ENCODE results near the gene MRO.
"Not testable (repeated sequence)": the region's sequence is repeated elsewhere in the genome, so short reads cannot be mapped to it uniquely, and the experiment has no call there.

MRO gene

DNA sequence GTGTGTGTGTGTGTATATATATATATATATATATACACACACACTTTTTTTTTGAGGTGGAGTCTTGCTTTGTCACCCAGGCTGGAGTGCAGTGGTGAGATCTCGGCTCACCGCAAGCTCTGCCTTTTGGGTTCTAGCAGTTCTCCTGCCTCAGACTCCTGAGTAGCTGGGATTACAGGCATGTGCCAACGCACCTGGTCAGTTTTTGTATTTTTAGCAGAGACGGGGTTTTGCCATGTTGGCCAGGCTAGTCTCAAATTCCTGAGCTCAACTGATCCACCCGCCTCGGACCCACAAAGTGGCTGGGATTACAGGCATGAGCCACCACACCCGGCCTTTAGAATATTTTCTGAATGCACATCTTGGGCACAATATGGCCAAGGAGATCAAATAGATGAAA, 13.7 kb upstream of the MRO start:
- not testable (repeated sequence) for DNase-seq

GRCh38 chr18:50832754-50833153, 12.9 kb upstream of the MRO start:
- DNase-seq = no peak

GRCh38 chr18:50830544-50830943, 10.7 kb upstream of the MRO start:
- DNase-seq = no peak

DNA sequence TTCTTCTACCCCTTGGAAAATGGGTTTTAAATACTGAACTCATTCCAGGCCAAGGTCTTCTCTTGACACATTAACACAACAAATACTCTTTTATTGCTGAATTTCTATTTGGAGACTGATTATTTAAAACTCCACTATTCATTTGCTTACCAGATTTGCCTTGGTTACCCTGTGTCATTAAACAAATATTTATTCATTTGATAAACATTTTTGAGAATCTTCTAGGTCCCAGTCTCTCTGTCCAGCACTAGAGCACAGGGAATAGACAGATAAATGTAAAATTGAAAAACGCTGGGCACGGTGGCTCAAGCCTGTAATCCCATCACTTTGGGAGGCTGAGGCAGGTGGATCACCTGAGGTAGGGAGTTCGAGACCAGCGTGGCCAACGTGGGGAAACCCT, 9.8 kb upstream of the MRO start:
- no peak for DNase-seq

GRCh38 chr18:50826027-50826426, 6.2 kb upstream of the MRO start:
- no peak for DNase-seq

- no peak for DNase-seq
Observed at GRCh38 chr18:50825621-50826020, 5.8 kb upstream of the MRO start.

DNA sequence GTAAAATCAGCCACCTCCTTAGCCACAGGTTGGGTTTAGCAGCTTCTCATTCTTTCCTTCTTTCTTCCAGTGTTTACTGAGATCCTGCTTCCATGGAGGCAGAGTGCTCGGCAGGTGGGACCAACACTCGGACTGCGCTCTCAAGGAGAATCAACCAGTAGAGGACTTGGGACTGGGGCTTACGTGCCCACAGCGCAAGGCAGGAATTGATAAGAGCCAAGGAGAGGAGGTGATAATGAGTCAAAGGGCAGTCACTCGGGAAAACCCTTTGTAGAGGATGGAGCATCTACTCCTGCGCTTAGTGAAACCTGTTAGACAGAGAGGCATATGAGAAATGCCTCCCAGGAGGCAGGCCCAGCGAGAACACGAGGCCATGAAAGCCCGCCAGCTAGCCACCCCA, 2.9 kb upstream of the MRO start:
- no peak for DNase-seq

DNA sequence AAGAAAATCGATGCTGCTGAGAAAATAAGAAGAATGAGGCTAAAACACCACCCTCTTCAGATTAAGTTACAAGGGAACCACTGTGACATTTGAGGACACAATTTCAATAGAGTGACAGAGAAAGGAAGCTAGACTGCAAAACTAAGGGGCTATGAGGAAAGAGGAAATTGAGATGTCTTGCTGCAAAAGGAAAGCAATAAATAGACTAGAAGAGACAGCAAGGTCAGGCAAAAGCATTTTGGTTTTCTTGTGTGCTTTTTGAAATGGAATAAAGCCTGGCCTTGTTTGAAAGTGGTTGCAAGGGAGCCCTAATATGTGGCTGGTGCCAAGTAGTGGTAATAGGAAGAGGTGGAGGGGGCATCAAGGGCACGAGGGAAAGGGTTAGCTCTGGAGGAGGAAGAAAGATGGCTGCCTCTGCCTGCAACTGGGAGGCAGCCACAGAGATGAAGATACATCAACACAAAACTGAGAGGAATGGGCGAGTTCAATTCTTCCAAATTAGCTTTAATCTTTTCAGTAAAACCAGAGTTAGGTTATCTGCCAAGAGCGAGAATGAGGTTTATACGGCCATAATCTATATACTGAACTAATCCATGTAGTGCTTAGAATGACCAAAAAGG, 1.2 kb upstream of the MRO start:
- DNase-seq = peak in 1 of 3 experiments; percentile 54

- peak in 2 of 3 experiments; percentile 79 to 88 for DNase-seq
Observed at GRCh38 chr18:50819027-50819727, 639 bp downstream of the MRO start.

DNA sequence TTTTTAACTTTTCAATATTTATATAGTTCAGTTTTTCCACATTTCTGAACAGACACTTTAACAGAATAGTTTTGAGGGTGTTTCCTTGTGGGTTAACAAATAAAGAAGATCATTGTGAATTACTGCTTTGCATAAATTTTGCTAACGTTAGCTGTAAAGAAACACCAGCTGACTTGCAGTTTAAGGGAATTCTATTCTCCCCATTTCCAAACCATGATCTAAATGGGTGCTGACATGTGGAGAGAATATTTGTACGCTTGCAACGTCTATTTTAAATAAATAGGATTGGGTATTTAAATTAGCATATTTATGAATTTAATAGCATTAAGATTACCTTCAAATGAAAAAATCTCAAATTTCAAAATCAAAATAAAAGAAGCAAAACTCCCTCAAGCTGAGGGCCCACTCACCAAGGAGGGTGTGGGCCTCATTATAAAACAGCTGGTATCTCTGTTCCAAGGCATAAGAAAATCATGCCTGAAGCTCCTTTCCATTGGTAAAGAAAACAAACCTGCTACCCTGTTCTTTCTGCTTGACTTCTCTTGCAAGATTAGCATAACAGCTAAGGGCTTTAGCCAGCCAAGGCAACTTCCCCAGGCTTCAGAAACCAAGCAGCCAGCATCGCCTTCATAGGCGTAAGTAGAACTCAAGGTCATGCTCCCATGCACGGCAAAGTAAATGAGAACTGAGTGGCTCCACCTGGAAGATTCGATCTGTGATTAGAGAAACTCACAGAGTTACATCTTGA, 3.2 kb downstream of the MRO start:
- peak in 1 of 3 experiments; percentile 69 for DNase-seq

DNA sequence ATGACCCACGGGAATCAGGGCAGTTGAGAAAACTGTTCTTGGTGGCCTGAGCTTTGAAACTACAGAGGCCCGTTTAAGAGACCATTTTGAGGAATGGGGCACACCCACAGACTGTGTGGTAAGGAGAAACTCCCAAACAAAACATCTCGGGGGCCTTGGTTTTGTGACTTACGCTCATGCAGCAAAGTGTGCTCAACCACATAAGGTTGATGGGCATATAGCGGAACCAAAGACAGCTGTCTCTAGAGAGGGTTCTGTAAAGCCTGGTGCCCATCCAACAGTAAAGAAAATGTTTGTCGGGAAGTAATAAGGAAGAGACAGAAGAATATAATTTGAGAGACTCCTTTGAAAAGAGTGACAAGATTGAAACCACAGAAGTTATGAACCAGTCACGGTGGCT, 5.4 kb downstream of the MRO start:
- peak in 1 of 3 experiments; percentile 8 for DNase-seq

- DNase-seq = peak in 1 of 3 experiments; percentile 61
Observed at GRCh38 chr18:50813353-50813752, 6.5 kb downstream of the MRO start.

GRCh38 chr18:50812834-50813233, 7.0 kb downstream of the MRO start:
- no peak for DNase-seq

DNA sequence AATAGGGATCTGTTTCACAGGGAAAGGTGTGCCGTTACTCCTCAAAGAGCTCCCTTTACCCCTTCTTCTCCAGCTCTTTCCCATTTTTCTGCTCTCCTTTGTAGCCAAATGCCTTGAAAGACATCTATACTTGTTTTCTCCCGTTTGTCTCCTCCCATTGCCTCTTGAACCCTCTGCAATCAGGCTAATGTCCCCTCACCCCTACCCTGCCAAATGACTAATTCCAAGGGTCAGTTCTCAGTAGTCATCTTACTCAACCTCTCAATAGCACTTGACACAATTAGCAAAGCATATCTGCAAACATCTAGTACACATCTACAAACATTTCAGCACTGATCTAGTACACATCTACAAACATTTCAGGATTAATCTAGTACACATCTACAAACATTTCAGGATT, 12.6 kb downstream of the MRO start:
- DNase-seq = no peak

DNA sequence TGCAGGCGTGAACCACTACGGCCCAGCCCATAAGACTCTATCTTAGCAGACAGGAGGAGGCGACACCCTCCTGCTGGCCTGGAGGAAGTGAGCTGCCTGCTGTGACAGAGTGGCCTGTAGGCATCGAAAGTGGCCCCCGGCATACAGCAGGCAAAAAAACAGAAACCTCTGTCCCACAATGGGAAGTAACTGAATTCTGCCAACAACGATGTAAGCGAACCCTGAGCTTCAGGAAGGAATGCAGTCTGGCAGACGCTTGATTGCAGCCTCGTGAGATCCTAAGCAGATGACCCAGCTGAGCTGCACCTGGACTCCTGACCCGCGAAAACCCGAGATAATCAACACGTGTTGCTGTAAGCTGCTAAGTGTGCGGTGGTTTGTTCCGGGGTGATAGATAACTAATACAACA, 13.6 kb downstream of the MRO start:
- DNase-seq = no peak

- DNase-seq = no peak
Observed at GRCh38 chr18:50805732-50806131, 14.1 kb downstream of the MRO start.

DNA sequence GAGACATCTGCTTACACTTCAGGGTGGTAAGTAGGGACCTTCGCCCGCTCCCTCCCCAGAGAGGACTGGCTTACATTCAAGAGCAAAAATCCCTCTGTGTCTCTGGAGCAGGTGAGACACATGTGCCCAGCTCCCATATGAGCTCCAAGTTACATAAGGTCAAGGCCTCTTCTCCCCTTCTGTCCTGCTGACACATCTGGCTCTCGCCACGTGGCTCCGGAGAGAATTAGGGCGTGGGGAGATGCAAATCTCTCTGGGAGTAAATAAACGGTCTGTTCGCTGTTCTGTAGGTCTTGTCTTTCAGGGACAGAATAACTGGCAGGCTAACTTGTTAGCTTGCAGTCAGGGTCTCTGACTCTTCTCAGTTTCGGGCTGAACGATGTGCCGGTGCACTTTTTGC, 16.2 kb downstream of the MRO start:
- DNase-seq = peak in 1 of 3 experiments; percentile 16

DNA sequence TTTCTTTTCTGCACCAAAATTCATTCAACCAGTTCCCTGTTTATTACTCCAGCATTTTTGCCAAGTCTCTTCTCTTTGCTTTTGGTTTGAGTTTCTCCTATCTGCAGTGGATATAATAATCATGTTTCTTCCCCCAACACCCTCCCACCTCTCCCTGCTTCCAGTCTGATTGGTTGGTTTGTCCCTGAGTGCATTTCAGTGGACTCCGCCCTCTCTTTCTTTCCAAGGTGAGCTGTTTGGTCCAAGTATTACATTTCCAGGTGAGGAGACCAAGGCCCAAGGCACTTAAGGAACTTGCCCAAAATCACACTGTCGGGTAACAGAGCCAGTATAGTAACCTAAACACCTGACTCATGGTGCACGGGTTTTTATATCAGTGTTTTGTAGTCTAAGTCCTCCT, 17.7 kb downstream of the MRO start:
- peak in 1 of 3 experiments; percentile 7 for DNase-seq

GRCh38 chr18:50797142-50797541, 22.7 kb downstream of the MRO start:
- DNase-seq = no peak

GRCh38 chr18:50796495-50796894, 23.3 kb downstream of the MRO start:
- no peak for DNase-seq

DNA sequence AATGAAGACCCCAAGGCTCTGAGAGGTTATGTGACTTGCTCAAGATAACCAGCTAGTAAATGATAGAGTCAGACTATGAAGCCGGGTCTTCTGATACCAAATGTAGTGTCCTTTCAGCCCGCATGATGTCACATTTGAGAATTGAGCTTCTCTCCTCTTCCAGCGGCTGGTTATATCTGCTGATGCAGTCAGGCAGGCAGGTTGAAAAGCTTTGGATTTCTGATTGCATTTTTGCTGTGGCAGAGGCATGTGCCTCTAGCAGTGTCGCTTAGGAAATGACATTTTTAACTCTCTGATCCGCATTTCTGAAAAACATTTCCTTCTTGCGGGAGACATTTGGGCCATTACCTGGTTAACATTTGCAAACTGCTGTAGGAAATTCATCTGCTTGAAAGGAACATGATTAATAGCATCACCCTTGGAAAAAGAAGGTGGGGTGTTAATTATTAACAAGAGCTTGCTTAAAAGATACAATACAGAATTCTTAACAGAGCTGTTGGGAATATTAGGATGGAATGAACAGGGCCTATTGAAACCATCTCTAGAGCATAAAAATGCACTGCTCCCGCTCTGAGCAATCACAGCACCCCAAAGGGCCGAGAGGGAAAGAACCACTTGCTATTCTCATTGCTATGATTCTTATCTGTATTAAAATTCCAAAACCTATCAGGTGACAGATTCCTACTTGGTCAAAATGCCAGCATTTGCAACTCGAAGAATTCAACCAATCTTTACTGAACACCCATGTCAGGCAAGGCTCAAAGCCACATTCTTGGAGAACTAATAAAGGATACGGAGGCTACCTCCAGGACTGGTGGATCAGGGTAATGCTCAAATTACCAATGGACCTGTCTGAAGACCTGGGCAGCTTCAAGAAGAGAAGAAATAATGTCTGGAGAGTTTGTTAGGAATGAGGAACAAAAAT, 25.9 kb downstream of the MRO start:
- DNase-seq = no peak

DNA sequence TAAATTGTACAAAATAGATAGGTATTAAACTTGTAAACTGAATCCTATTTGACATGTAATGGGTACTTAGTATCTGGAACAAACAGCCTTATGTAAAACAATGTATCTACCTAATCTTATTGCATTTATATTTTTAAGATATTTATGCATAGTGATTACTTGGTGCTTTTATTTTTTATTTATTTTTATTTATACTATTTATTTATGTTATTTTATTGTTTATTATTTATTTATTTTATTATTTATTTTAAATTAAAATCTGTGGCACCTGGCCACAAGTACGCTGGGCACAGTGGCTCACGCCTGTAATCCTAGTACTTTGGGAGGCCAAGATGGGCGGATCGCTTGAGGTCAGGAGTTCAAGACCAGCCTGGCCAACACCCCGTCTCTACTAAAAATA, 26.9 kb downstream of the MRO start:
- DNase-seq = no peak

All from NCI-H1417 (cell line).